Fibroblast of mammary gland (primary cell): ENCODE results near the gene AP5M1.

Experiments
- DNase-seq: peaks from one replicate; pipeline ENCODE4 v3.0.0-alpha.2; 2010; ENCODE audit warnings: low read depth
- H3K4me3 ChIP-seq: 2 replicates; pipeline ENCODE4 v1.5.1; 2011; ENCODE audit warnings: low read depth, mild to moderate bottlenecking, low read length, moderate library complexity; ENCODE audit not compliant: control insufficient read depth
- CTCF ChIP-seq: conservative IDR thresholded peaks from 2 replicates; pipeline ENCODE4 v1.5.1; 2011; ENCODE audit warnings: low read depth, low read length, inconsistent platforms; ENCODE audit not compliant: control insufficient read depth, insufficient read depth

Gene AP5M1

GRCh38 chr14:57290751-57291150 is 22.0 kb downstream of the AP5M1 start:
- TF ChIP-seq CTCF, result no peak
- no peak overlapping the region for H3K4me3 ChIP-seq
- no peak for DNase-seq

- DNase-seq, result no peak
- H3K4me3 ChIP-seq, result no peak overlapping the region
- no peak for TF ChIP-seq CTCF
These were observed 23.2 kb downstream of the AP5M1 start for GRCh38 chr14:57291692-57292647.

- TF ChIP-seq CTCF, result peak; percentile 38
- DNase-seq, result peak; percentile 27
- no peak overlapping the region for H3K4me3 ChIP-seq
These were observed 25.4 kb downstream of the AP5M1 start for GRCh38 chr14:57293866-57294837.

GRCh38 chr14:57295239-57295638 is 26.5 kb downstream of the AP5M1 start:
- no peak for TF ChIP-seq CTCF
- DNase-seq, result no peak
- H3K4me3 ChIP-seq, result no peak overlapping the region

GRCh38 chr14:57297852-57298251 is 29.1 kb downstream of the AP5M1 start:
- H3K4me3 ChIP-seq, result no peak overlapping the region
- TF ChIP-seq CTCF, result no peak
- no peak for DNase-seq

GRCh38 chr14:57299511-57299910 is 30.7 kb downstream of the AP5M1 start:
- no peak for DNase-seq
- no peak overlapping the region for H3K4me3 ChIP-seq
- TF ChIP-seq CTCF, result no peak
